ENCODE results near the gene PCYT1A. TPM values are rescaled to one million over a fixed set of nuclear protein-coding genes. Genes with fewer than 3 reads are reported as not detected.

PCYT1A gene
- total RNA-seq, 1 experiment from 2014 or later, result 36.9 TPM

- DNase-seq (ENCODE audit: extremely low read depth, low read depth), result no peak
Observed at GRCh38 chr3:196240424-196240823, 47.1 kb downstream of the PCYT1A start.

GRCh38 chr3:196238612-196239560 lies 48.6 kb downstream of the PCYT1A start:
- DNase-seq (ENCODE audit: extremely low read depth, low read depth), result no peak

GRCh38 chr3:196237203-196237602 lies 50.3 kb downstream of the PCYT1A start:
- DNase-seq (ENCODE audit: extremely low read depth, low read depth), result no peak

- no peak for DNase-seq (ENCODE audit: extremely low read depth, low read depth)
Observed at GRCh38 chr3:196236223-196236622, 51.3 kb downstream of the PCYT1A start.

GRCh38 chr3:196235452-196236122 lies 51.9 kb downstream of the PCYT1A start:
- no peak for DNase-seq (ENCODE audit: extremely low read depth, low read depth)

- DNase-seq (ENCODE audit: extremely low read depth, low read depth), result no peak
Observed at GRCh38 chr3:196232882-196233251, 54.7 kb downstream of the PCYT1A start.

- DNase-seq (ENCODE audit: extremely low read depth, low read depth), result no peak
Observed at GRCh38 chr3:196232154-196232881, 55.2 kb downstream of the PCYT1A start.

- DNase-seq (ENCODE audit: extremely low read depth, low read depth), result no peak
Observed at GRCh38 chr3:196227629-196228493, 59.7 kb downstream of the PCYT1A start.

GRCh38 chr3:196227121-196227561 lies 60.4 kb downstream of the PCYT1A start:
- DNase-seq (ENCODE audit: extremely low read depth, low read depth), result no peak

GRCh38 chr3:196225763-196226364 lies 61.7 kb downstream of the PCYT1A start:
- DNase-seq (ENCODE audit: extremely low read depth, low read depth), result no peak

GRCh38 chr3:196225086-196225485 lies 62.4 kb downstream of the PCYT1A start:
- DNase-seq (ENCODE audit: extremely low read depth, low read depth), result no peak

GRCh38 chr3:196222876-196223595 lies 64.5 kb downstream of the PCYT1A start:
- DNase-seq (ENCODE audit: extremely low read depth, low read depth), result no peak

- DNase-seq (ENCODE audit: extremely low read depth, low read depth), result no peak
Observed at GRCh38 chr3:196220991-196221390, 66.5 kb downstream of the PCYT1A start.

GRCh38 chr3:196220587-196220986 lies 66.9 kb downstream of the PCYT1A start:
- DNase-seq (ENCODE audit: extremely low read depth, low read depth), result no peak

- DNase-seq (ENCODE audit: extremely low read depth, low read depth), result no peak
Observed at GRCh38 chr3:196219970-196220311, 67.6 kb downstream of the PCYT1A start.

- no peak for DNase-seq (ENCODE audit: extremely low read depth, low read depth)
Observed at GRCh38 chr3:196219194-196219969, 68.1 kb downstream of the PCYT1A start.

GRCh38 chr3:196218155-196218712 lies 69.3 kb downstream of the PCYT1A start:
- DNase-seq (ENCODE audit: extremely low read depth, low read depth), result no peak

Data from NCI-H460 (cell line).